GM21360 (cell line): Measurements from ENCODE around the gene PODXL2.

Experiments
- ATAC-seq: cut with Tn5 transposase; IDR thresholded peaks from one replicate; pipeline ENCODE4 v1.9.1; 2021; ENCODE audit warnings: mild to moderate bottlenecking, moderate library complexity; ENCODE audit not compliant: unreplicated experiment

PODXL2 gene

GRCh38 chr3:127628788-127629466 lies at the start of gene PODXL2:
PODXL2 (plus strand) TSS chr3:127629185; CDS start chr3:127629220, 35 bp downstream.
- peak; percentile 49 for ATAC-seq

GRCh38 chr3:127580327-127581060 lies 48.5 kb upstream of the PODXL2 start:
- ATAC-seq = no peak

- no peak for ATAC-seq
These were observed 44.3 kb upstream of the PODXL2 start for GRCh38 chr3:127584734-127585133.

GRCh38 chr3:127585163-127585812 lies 43.7 kb upstream of the PODXL2 start:
- no peak for ATAC-seq

- no peak for ATAC-seq
These were observed 43.1 kb upstream of the PODXL2 start for GRCh38 chr3:127585813-127586413.

GRCh38 chr3:127587876-127588275 lies 41.1 kb upstream of the PODXL2 start:
- ATAC-seq = no peak

GRCh38 chr3:127588806-127589577 lies 40.0 kb upstream of the PODXL2 start:
- no peak for ATAC-seq

- ATAC-seq = peak; percentile 7
These were observed 39.2 kb upstream of the PODXL2 start for GRCh38 chr3:127589600-127590281.

GRCh38 chr3:127590282-127590592 lies 38.7 kb upstream of the PODXL2 start:
- peak; percentile 30 for ATAC-seq

- peak; percentile 65 for ATAC-seq
These were observed 38.2 kb upstream of the PODXL2 start, which contains the start of gene TPRA1 for GRCh38 chr3:127590593-127591465. TPRA1 (minus strand) TSS chr3:127590733; CDS start chr3:127580146, 10,587 bp downstream.

GRCh38 chr3:127593178-127593577 lies 35.8 kb upstream of the PODXL2 start:
- ATAC-seq = no peak

GRCh38 chr3:127595303-127595702 lies 33.7 kb upstream of the PODXL2 start:
- ATAC-seq = no peak

- ATAC-seq = no peak
These were observed 31.8 kb upstream of the PODXL2 start for GRCh38 chr3:127597020-127597771.

- ATAC-seq = no peak
These were observed 30.0 kb upstream of the PODXL2 start for GRCh38 chr3:127598841-127599570.

GRCh38 chr3:127600749-127601456 lies 28.1 kb upstream of the PODXL2 start:
- ATAC-seq = no peak

- no peak for ATAC-seq
These were observed 24.9 kb upstream of the PODXL2 start for GRCh38 chr3:127604035-127604434.

- no peak for ATAC-seq
These were observed 24.3 kb upstream of the PODXL2 start for GRCh38 chr3:127604546-127605165.
